HepG2 (cell line): ENCODE results near the gene PALM. TPM values are rescaled to one million over a fixed set of nuclear protein-coding genes. Genes with fewer than 3 reads are reported as not detected.
A peak's percentile ranks its signal among the peaks of the same experiment; 100 is the strongest.

Source experiments
- BHLHE40 ChIP-seq: IDR thresholded peaks from 2 replicates; pipeline ENCODE4 v1.6.1; 2011; ENCODE audit warnings: low read length, improper control_type of control experiment
- CREB1 ChIP-seq, 2 experiments: fragments of 450-650 bp in 1 of 2; IDR thresholded peaks; 2 replicates each; pipeline ENCODE4 v1.6.1; 2016 to 2017; ENCODE audit warnings: control low read depth in 1 of 2, mild to moderate bottlenecking in 1 of 2, missing compliant biosample characterization in 1 of 2, missing genetic modification characterization in 1 of 2
- GATAD1 ChIP-seq: IDR thresholded peaks from 2 replicates; pipeline ENCODE4 v1.6.1; 2016; ENCODE audit warnings: missing genetic modification reagents, missing compliant biosample characterization
- GMEB2 ChIP-seq: IDR thresholded peaks from 2 replicates; pipeline ENCODE4 v1.6.1; 2016; ENCODE audit warnings: missing biosample characterization, missing genetic modification reagents, low read depth
- IRX3 ChIP-seq: sonication (generic); formaldehyde crosslinking; IDR thresholded peaks from 2 replicates; pipeline ENCODE4 v1.8.1; 2023; ENCODE audit warnings: mild to moderate bottlenecking, low read depth, missing genetic modification reagents, borderline replicate concordance
- KAT7 ChIP-seq: IDR thresholded peaks from 2 replicates; pipeline ENCODE4 v1.6.1; 2018; ENCODE audit warnings: borderline replicate concordance, missing compliant biosample characterization
- MAZ ChIP-seq, 2 experiments: sonication (generic) in 1 of 2; formaldehyde crosslinking in 1 of 2; IDR thresholded peaks; 2 replicates each; pipeline versions ENCODE4 v1.5.0 to v1.6.1; 2012 to 2020; ENCODE audit warnings: low read depth in 2 of 2, mild to moderate bottlenecking in 2 of 2, borderline replicate concordance in 1 of 2, improper control_type of control experiment in 1 of 2, low read length in 1 of 2, missing genetic modification reagents in 1 of 2, moderate library complexity in 1 of 2
- MXI1 ChIP-seq: IDR thresholded peaks from 3 replicates; pipeline ENCODE4 v1.6.1; 2012; ENCODE audit warnings: low read depth, low read length, inconsistent platforms, borderline replicate concordance
- PHF8 ChIP-seq: sonication (generic); formaldehyde crosslinking; IDR thresholded peaks from 2 replicates; pipeline ENCODE4 v1.5.0; 2020; ENCODE audit warnings: missing genetic modification reagents
- RFXAP ChIP-seq: sonication (generic); formaldehyde crosslinking; IDR thresholded peaks from 2 replicates; pipeline ENCODE4 v1.4.0; 2020; ENCODE audit warnings: missing genetic modification reagents, borderline replicate concordance
- SKI ChIP-seq: fragments of 450-650 bp; IDR thresholded peaks from one replicate; pipeline ENCODE4 v1.6.1; 2018; ENCODE audit warnings: mild to moderate bottlenecking; ENCODE audit not compliant: partially characterized antibody
- SP1 ChIP-seq, 2 experiments: fragments of 450-650 bp in 1 of 2; sonication (generic) in 1 of 2; formaldehyde crosslinking in 1 of 2; IDR thresholded peaks; 2 replicates each; pipeline versions ENCODE4 v1.4.0 to v1.6.1; 2016 to 2020; ENCODE audit warnings: missing genetic modification reagents in 1 of 2
- UBTF ChIP-seq: sonication (generic); formaldehyde crosslinking; IDR thresholded peaks from 2 replicates; pipeline ENCODE4 v1.4.0; 2020; ENCODE audit warnings: mild to moderate bottlenecking, missing genetic modification reagents
- ZBTB1 ChIP-seq: sonication (generic); formaldehyde crosslinking; IDR thresholded peaks from 2 replicates; pipeline ENCODE4 v1.4.0; 2020; ENCODE audit warnings: missing genetic modification reagents, borderline replicate concordance
- ZBTB7A ChIP-seq: sonication (generic); formaldehyde crosslinking; IDR thresholded peaks from 2 replicates; pipeline ENCODE4 v1.8.0; 2022; ENCODE audit warnings: mild to moderate bottlenecking, missing genetic modification reagents
- ZNF362 ChIP-seq: sonication (generic); formaldehyde crosslinking; IDR thresholded peaks from 2 replicates; pipeline ENCODE4 v1.4.0; 2020; ENCODE audit warnings: missing genetic modification reagents, mild to moderate bottlenecking, borderline replicate concordance
- ZNF451 ChIP-seq: sonication (generic); formaldehyde crosslinking; IDR thresholded peaks from 2 replicates; pipeline ENCODE4 v1.5.0; 2020; ENCODE audit warnings: mild to moderate bottlenecking, missing genetic modification reagents
- ZNF766 ChIP-seq: sonication (generic); formaldehyde crosslinking; IDR thresholded peaks from 2 replicates; pipeline ENCODE4 v1.5.0; 2020; ENCODE audit warnings: missing genetic modification reagents, borderline replicate concordance
- polyA plus RNA-seq, 8 experiments: library from polyadenylated mRNA; depleted of rRNA in 3 of 8; stranded (reverse) in 7 of 8; unstranded in 1 of 8; fragments of >200 nt; fragmentation: Illumina TruSeq in 4 of 8; extraction: Trizol in 4 of 8; gene quantifications; 2 replicates each; pipeline versions ENCODE4 v1.2.1 to v1.2.3, GENCODE V29; 2011 to 2016; ENCODE audit warnings: low read depth in 4 of 8, missing spikeins in 1 of 8, mixed read lengths in 1 of 8; ENCODE audit not compliant: insufficient read depth in 1 of 8
- total RNA-seq, 5 experiments: library from RNA; depleted of rRNA; stranded (reverse); fragments of >200 nt; fragmentation: Illumina TruSeq; extraction: Trizol; gene quantifications; 2 replicates each; pipeline ENCODE4 v1.2.3, GENCODE V29; 2016; ENCODE audit warnings: low read depth in 1 of 5
- TF ChIP-seq, protein P1 (sequence below): IDR thresholded peaks from 2 replicates; pipeline ENCODE4 v1.6.1; 2012; ENCODE audit warnings: low read length, improper control_type of control experiment

Gene PALM
- total and polyA plus RNA-seq, 2 of the 13 experiments (the other 11 are each of a cell fraction or from before 2014, with no cell fraction given), result 4.0 to 9.7 TPM

DNA sequence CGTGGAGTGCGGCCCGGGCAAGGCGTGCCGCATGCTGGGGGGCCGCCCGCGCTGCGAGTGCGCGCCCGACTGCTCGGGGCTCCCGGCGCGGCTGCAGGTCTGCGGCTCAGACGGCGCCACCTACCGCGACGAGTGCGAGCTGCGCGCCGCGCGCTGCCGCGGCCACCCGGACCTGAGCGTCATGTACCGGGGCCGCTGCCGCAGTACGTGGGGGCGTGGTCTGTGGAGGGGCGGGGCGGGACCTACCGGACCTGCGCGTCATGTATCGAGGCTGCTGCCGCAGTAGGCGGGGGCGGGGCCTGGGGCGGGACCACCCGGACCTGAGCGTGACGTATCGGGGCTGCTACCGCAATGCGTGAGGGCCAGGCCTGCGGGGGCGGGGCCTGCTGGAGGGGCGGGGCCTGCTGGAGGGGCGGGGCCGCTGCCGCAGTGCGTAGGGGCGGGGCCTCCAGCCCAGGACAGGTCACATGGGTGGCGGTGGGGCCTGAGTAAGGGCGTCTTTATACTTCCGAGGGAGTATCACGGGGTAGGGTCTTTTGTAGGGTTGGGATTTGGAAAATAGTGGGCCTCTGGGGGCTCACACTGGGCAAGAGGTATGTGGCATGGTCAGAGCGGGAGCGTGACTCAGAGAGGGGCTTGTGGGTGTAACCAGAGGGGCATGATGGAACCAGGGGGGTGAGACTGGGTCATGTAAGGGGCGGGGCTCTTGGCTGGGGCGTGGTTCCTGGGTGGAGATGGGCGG is 28.3 kb upstream of the PALM start (continued):
- TF ChIP-seq RFXAP (CRISPR knock-in tag) (no peak), SP1 (IDR thresholded peaks at IDR 0.05) (peak; percentile 68), SP1 (CRISPR knock-in tag; IDR thresholded peaks at IDR 0.05) (peak; percentile 26; the same call in 1 of the 2 replicates), MXI1 (peak; percentile 42; the same call in 1 of the 3 replicates), ZNF362 (CRISPR knock-in tag) (no peak), KAT7 (CRISPR knock-in tag) (peak; percentile 56; the same call in 1 of the 2 replicates), GATAD1 (no peak), ZBTB1 (CRISPR knock-in tag) (no peak), UBTF (CRISPR knock-in tag) (peak; percentile 42; the same call in 1 of the 2 replicates), PHF8 (CRISPR knock-in tag) (no peak; the same call in none of the 2 replicates), ZBTB7A (CRISPR knock-in tag) (0 out of 2 replicates have a peak, but pooled peaks have one; percentile 29), BHLHE40 (peak; percentile 23; the same call in 1 of the 2 replicates), IRX3 (CRISPR knock-in tag) (peak; percentile 39; the same call in 1 of the 2 replicates), GMEB2 (CRISPR knock-in tag) (peak; percentile 53), SKI (peak; percentile 91), ZNF766 (CRISPR knock-in tag) (no peak), ZNF451 (CRISPR knock-in tag) (0 out of 2 replicates have a peak, but pooled peaks have one; percentile 80), CREB1 (IDR thresholded peaks at IDR 0.05) (peak; percentile 85), CREB1 (CRISPR knock-in tag; IDR thresholded peaks at IDR 0.05) (no peak), MAZ (IDR thresholded peaks at IDR 0.05; ENCODE audit: borderline replicate concordance, low read depth, low read length) (peak; percentile 68), MAZ (CRISPR knock-in tag; IDR thresholded peaks at IDR 0.05; ENCODE audit: low read depth) (peak; percentile 87)
- TF ChIP-seq, protein P1, sequence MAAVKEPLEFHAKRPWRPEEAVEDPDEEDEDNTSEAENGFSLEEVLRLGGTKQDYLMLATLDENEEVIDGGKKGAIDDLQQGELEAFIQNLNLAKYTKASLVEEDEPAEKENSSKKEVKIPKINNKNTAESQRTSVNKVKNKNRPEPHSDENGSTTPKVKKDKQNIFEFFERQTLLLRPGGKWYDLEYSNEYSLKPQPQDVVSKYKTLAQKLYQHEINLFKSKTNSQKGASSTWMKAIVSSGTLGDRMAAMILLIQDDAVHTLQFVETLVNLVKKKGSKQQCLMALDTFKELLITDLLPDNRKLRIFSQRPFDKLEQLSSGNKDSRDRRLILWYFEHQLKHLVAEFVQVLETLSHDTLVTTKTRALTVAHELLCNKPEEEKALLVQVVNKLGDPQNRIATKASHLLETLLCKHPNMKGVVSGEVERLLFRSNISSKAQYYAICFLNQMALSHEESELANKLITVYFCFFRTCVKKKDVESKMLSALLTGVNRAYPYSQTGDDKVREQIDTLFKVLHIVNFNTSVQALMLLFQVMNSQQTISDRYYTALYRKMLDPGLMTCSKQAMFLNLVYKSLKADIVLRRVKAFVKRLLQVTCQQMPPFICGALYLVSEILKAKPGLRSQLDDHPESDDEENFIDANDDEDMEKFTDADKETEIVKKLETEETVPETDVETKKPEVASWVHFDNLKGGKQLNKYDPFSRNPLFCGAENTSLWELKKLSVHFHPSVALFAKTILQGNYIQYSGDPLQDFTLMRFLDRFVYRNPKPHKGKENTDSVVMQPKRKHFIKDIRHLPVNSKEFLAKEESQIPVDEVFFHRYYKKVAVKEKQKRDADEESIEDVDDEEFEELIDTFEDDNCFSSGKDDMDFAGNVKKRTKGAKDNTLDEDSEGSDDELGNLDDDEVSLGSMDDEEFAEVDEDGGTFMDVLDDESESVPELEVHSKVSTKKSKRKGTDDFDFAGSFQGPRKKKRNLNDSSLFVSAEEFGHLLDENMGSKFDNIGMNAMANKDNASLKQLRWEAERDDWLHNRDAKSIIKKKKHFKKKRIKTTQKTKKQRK, result no peak
